ENCODE data around the gene CFAP221.

DNA sequence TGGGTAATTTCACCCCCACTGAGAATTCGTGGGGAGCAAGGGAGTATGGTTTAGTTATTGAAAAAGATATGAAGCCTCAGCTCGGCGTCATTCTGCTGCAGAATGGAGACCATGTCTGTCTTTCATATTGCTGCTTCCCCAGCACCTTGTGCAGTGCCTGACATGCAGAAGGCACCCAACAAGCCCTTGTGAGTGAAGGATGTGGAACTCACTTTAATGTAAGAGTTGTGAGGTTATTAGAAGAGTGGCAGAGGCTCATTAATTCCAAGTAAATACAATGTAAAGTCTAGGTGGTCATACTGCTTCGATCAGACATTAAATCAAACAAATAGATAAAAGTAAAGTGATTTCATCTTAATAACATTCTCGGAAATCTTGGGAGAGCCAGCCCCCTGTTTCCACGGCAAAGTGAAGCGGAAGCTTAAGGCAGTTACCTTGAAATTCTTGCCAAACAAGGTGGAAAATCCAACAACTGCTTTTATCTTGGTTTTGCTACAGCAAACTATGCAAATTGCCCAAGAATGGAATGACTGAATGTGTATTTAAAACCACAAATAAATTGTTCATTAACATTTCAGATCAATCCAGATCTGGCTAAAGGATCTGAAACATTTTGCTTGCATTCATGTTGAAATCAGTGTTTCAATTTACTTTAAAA lies 9.6 kb downstream of the CFAP221 start:
- TF ChIP-seq, protein P1, sequence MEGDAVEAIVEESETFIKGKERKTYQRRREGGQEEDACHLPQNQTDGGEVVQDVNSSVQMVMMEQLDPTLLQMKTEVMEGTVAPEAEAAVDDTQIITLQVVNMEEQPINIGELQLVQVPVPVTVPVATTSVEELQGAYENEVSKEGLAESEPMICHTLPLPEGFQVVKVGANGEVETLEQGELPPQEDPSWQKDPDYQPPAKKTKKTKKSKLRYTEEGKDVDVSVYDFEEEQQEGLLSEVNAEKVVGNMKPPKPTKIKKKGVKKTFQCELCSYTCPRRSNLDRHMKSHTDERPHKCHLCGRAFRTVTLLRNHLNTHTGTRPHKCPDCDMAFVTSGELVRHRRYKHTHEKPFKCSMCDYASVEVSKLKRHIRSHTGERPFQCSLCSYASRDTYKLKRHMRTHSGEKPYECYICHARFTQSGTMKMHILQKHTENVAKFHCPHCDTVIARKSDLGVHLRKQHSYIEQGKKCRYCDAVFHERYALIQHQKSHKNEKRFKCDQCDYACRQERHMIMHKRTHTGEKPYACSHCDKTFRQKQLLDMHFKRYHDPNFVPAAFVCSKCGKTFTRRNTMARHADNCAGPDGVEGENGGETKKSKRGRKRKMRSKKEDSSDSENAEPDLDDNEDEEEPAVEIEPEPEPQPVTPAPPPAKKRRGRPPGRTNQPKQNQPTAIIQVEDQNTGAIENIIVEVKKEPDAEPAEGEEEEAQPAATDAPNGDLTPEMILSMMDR (conservative IDR thresholded peaks at IDR 0.05; ENCODE audit: low read length) = no peak
- TF ChIP-seq EZH2phosphoT487 (IDR thresholded peaks at IDR 0.05; ENCODE audit: borderline replicate concordance, low read depth, low read length) = no peak
